ENCODE data around the gene PDIA4. TPM values are rescaled to one million over a fixed set of nuclear protein-coding genes. Genes with fewer than 3 reads are reported as not detected.

PDIA4 gene
- total and polyA plus RNA-seq, 2 of the 8 experiments (the other 6 are each of a cell fraction or from before 2014, with no cell fraction given), result 119 to 303 TPM

DNA sequence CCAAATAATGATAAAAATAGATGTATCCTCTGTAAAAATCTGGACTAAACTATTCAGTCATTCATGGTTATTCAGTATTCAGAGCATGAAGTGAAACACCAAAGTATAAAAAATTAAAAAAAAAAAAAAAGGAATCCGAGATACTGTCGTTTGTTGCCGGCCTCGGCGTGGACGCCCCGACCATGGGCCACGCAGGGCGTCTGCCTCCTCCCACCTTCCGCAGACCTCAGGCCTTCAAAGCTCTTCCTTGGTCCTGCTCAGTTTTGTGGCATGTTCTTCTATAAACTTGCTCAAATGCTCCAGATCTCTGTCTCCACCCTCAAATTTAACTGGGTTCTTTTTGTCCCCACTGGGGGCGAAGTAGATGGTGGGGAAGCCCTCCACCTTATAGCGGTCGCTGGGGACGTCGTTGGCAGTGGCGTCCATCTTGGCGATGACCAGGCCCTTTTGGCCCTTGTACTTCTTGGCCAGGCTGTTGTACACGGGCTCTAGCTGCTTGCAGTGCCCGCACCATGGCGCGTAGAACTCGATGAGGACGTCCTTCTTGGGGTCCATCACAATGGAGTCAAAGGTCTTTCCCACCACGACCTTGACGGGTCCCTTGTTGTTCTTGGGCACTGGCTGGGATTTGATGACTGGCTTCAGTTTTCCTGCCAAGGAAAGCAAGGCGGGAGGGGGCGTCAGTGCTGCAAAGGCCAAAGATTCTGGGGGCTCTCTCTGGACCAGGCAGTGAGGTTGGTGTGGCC lies 24.6 kb downstream of the PDIA4 start:
- Histone ChIP-seq H2AK5ac (ENCODE audit: low read depth, low read length) (no peak overlapping the region), H3K79me1 (ENCODE audit: low read depth, low read length) (peaks cover 7% of the 10 kb centered on the region), H3K4me2 (ENCODE audit: insufficient read depth in 1 of 2, low read depth in 2 of 2, low read length in 2 of 2) (no peak overlapping the region), H4K8ac (ENCODE audit: extremely low read depth, insufficient read depth, low read length) (peak overlapping the region; percentile 41; the same call in 1 of the 2 replicates), H3K56ac (replicated peaks; ENCODE audit: insufficient read length, low read depth, low read length) (no peak overlapping the region), H3K27me3 (replicated peaks in 1 of 4; ENCODE audit: control insufficient read depth in 3 of 4, extremely low read depth in 1 of 4, insufficient read depth in 3 of 4, low read length in 3 of 4) (no peaks in the 10 kb centered on the region), H3K4ac (replicated peaks; ENCODE audit: insufficient read length, low read depth, low read length) (no peak overlapping the region), H2BK15ac (ENCODE audit: low read length) (no peak overlapping the region), H2AFZ (ENCODE audit: low read length) (no peak overlapping the region), H3K14ac (ENCODE audit: insufficient read length) (no peak overlapping the region), H3K4me3 (ENCODE audit: extremely low read depth in 1 of 4, insufficient read depth in 2 of 4, low read depth in 3 of 4, low read length in 4 of 4) (no peak overlapping the region), H4K5ac (ENCODE audit: insufficient read length, low read depth, low read length) (no peak overlapping the region), H2BK12ac (ENCODE audit: low read depth, low read length) (no peak overlapping the region), H3K9me3 (ENCODE audit: insufficient read depth in 2 of 2, low read depth in 1 of 2, low read length in 1 of 2) (no peaks in the 10 kb centered on the region), H3K27ac (ENCODE audit: low read depth, low read length) (no peak overlapping the region), H2BK5ac (ENCODE audit: low read depth, low read length) (no peak overlapping the region), H3K36me3 (ENCODE audit: control insufficient read depth in 2 of 4, insufficient read depth in 4 of 4, low read length in 3 of 4) (peaks cover 25 to 54% (median 48%) of the 10 kb centered on the region in 4 experiments), H3K23ac (ENCODE audit: insufficient read length) (no peak overlapping the region), H3K79me2 (ENCODE audit: control insufficient read depth in 1 of 2, insufficient read depth in 2 of 2, low read length in 2 of 2) (no peaks in the 10 kb centered on the region), H3K9ac (replicated peaks in 1 of 4; ENCODE audit: extremely low read depth in 1 of 4, low read depth in 3 of 4, low read length in 3 of 4) (no peak overlapping the region), H4K20me1 (replicated peaks in 1 of 2; ENCODE audit: control insufficient read depth in 1 of 2, insufficient read depth in 2 of 2, low read length in 2 of 2) (peaks cover 9 to 15% of the 10 kb centered on the region in 2 experiments), H4K91ac (replicated peaks; ENCODE audit: insufficient read length, low read length) (no peak overlapping the region), H3K23me2 (ENCODE audit: low read depth, low read length) (no peaks in the 10 kb centered on the region), H2BK120ac (replicated peaks; ENCODE audit: low read depth, low read length) (no peak overlapping the region), H2BK20ac (ENCODE audit: low read length) (no peak overlapping the region), H3K18ac (ENCODE audit: extremely low read depth, low read length) (no peak overlapping the region), H3K4me1 (replicated peaks in 1 of 4; ENCODE audit: control insufficient read depth in 3 of 4, insufficient read depth in 4 of 4, low read length in 3 of 4) (no peaks in the 10 kb centered on the region; a peak in 2 of 7 replicates)
- CTCF ChIA-PET (ENCODE audit: partially characterized antibody), result interaction anchor here (0.8 to 4.2 kb wide), 4 partner anchors 19 to 93 kb away, joined by 3 to 44 read pairs (median 6); no protein-coding TSS in a partner anchor
- WGBS, 2 experiments (ENCODE audit: extremely low coverage in 1 of 2, insufficient coverage in 1 of 2, insufficient read length in 1 of 2, insufficient replicate concordance in 2 of 2, low coverage in 1 of 2, low lambda C conversion rate in 2 of 2, missing lambda C conversion rate in 1 of 2), result 95% methylated on average over 27 of the region's 27 CpGs; no CpG with 5 or more reads in 1 of the 2 experiments
- POLR2A ChIA-PET (ENCODE audit: partially characterized antibody), result interaction anchor here (1.1 to 1.2 kb wide), 2 partner anchors 10 to 43 kb away, joined by 3 read pairs; no protein-coding TSS in a partner anchor
- no peak for TF ChIP-seq HDAC6 (IDR thresholded peaks at IDR 0.05; ENCODE audit: low read depth, low read length)
- no peak for TF ChIP-seq GTF2F1 (IDR thresholded peaks at IDR 0.05; ENCODE audit: borderline replicate concordance, low read depth, low read length)
- FAIRE-seq (no peak), DNase-seq (ENCODE audit: low read depth in 1 of 2, low spot score in 2 of 2) (no peak)
